H9 (cell line): ENCODE measurements around the gene SHPK. TPM values are rescaled to one million over a fixed set of nuclear protein-coding genes. Genes with fewer than 3 reads are reported as not detected.

ENCODE experiments used
- DNase-seq: peaks from one replicate; pipeline ENCODE4 v3.0.0-alpha.2; 2017
- H2AFZ ChIP-seq: one replicate; pipeline ENCODE4 v1.6.1; 2013; ENCODE audit warnings: mild to moderate bottlenecking, low read length, control low read depth, moderate library complexity
- H2AK5ac ChIP-seq: 2 replicates; pipeline ENCODE4 v1.6.1; 2013; ENCODE audit warnings: low read length, control low read depth, mixed read lengths; ENCODE audit not compliant: insufficient read length
- H2BK120ac ChIP-seq: one replicate; pipeline ENCODE4 v1.6.1; 2013; ENCODE audit warnings: low read depth, mild to moderate bottlenecking, low read length, control low read depth, inconsistent platforms; ENCODE audit not compliant: poor library complexity, severe bottlenecking
- H2BK12ac ChIP-seq: 2 replicates; pipeline ENCODE4 v1.6.1; 2013; ENCODE audit warnings: low read length, control low read depth, mixed read lengths, low read depth; ENCODE audit not compliant: insufficient read length
- H2BK15ac ChIP-seq: 2 replicates; pipeline ENCODE4 v1.6.1; 2013; ENCODE audit warnings: low read depth, low read length, control low read depth
- H2BK20ac ChIP-seq: one replicate; pipeline ENCODE4 v1.6.1; 2013; ENCODE audit warnings: low read depth, mild to moderate bottlenecking, low read length, control low read depth, inconsistent platforms; ENCODE audit not compliant: poor library complexity, severe bottlenecking
- H2BK5ac ChIP-seq: 2 replicates; pipeline ENCODE4 v1.6.1; 2013; ENCODE audit warnings: low read length, control low read depth, mixed read lengths; ENCODE audit not compliant: insufficient read length
- H3K14ac ChIP-seq: 2 replicates; pipeline ENCODE4 v1.6.1; 2013; ENCODE audit warnings: low read length, control low read depth; ENCODE audit not compliant: insufficient read depth
- H3K18ac ChIP-seq: 2 replicates; pipeline ENCODE4 v1.6.1; 2013; ENCODE audit warnings: low read depth, mild to moderate bottlenecking, mixed read lengths, low read length, control low read depth; ENCODE audit not compliant: insufficient read length
- H3K23ac ChIP-seq: 2 replicates; pipeline ENCODE4 v1.6.1; 2013; ENCODE audit warnings: low read length, control low read depth, mixed read lengths, low read depth; ENCODE audit not compliant: insufficient read length
- H3K23me2 ChIP-seq: 2 replicates; pipeline ENCODE4 v1.6.1; 2013; ENCODE audit warnings: low read depth, mild to moderate bottlenecking, mixed read lengths, low read length, control low read depth; ENCODE audit not compliant: insufficient read length, poor library complexity, severe bottlenecking
- H3K27ac ChIP-seq: 2 replicates; pipeline ENCODE4 v1.5.1; 2013; ENCODE audit warnings: low read length, control low read depth, mixed read lengths, low read depth; ENCODE audit not compliant: insufficient read length
- H3K27me3 ChIP-seq: 2 replicates; pipeline ENCODE4 v1.6.1; 2013; ENCODE audit warnings: low read length, control low read depth, inconsistent platforms; ENCODE audit not compliant: insufficient read depth
- H3K4ac ChIP-seq: 2 replicates; pipeline ENCODE4 v1.6.1; 2013; ENCODE audit warnings: low read depth, mild to moderate bottlenecking, control low read depth, inconsistent platforms, low read length, moderate library complexity
- H3K4me1 ChIP-seq: 2 replicates; pipeline ENCODE4 v1.6.1; 2013; ENCODE audit warnings: low read length, control low read depth, inconsistent platforms; ENCODE audit not compliant: insufficient read depth
- H3K4me2 ChIP-seq: 2 replicates; pipeline ENCODE4 v1.6.1; 2013; ENCODE audit warnings: low read length, control low read depth, mixed read lengths; ENCODE audit not compliant: insufficient read length, insufficient read depth
- H3K56ac ChIP-seq: 2 replicates; pipeline ENCODE4 v1.6.1; 2013; ENCODE audit warnings: low read depth, mild to moderate bottlenecking, mixed read lengths, low read length, control low read depth; ENCODE audit not compliant: insufficient read length
- H3K79me1 ChIP-seq: 2 replicates; pipeline ENCODE4 v1.6.1; 2013; ENCODE audit warnings: low read depth, mild to moderate bottlenecking, moderate library complexity, low read length, control low read depth, inconsistent platforms; ENCODE audit not compliant: insufficient read depth, poor library complexity, severe bottlenecking
- H3K79me2 ChIP-seq: 2 replicates; pipeline ENCODE4 v1.6.1; 2013; ENCODE audit warnings: low read length, control low read depth, inconsistent platforms; ENCODE audit not compliant: insufficient read depth
- H3K9ac ChIP-seq: 2 replicates; pipeline ENCODE4 v1.6.1; 2013; ENCODE audit warnings: low read length, control low read depth, mixed read lengths; ENCODE audit not compliant: insufficient read length; ENCODE audit errors: extremely low read depth
- H3K9me3 ChIP-seq: one replicate; pipeline ENCODE4 v1.6.1; 2013; ENCODE audit warnings: low read depth, low read length, inconsistent platforms; ENCODE audit not compliant: control insufficient read depth
- H3T11ph ChIP-seq: one replicate; pipeline ENCODE4 v1.6.1; 2013; ENCODE audit warnings: mild to moderate bottlenecking, low read length, control low read depth, inconsistent platforms
- H4K20me1 ChIP-seq: one replicate; pipeline ENCODE4 v1.6.1; 2013; ENCODE audit not compliant: control insufficient read depth, insufficient read length, insufficient read depth
- H4K5ac ChIP-seq: 2 replicates; pipeline ENCODE4 v1.6.1; 2013; ENCODE audit warnings: low read depth, mild to moderate bottlenecking, mixed read lengths, low read length, control low read depth; ENCODE audit not compliant: insufficient read length
- H4K8ac ChIP-seq: replicated peaks from 2 replicates; pipeline ENCODE4 v1.6.1; 2013; ENCODE audit warnings: low read length, control low read depth, mixed read lengths, low read depth; ENCODE audit not compliant: insufficient read length
- H4K91ac ChIP-seq: 2 replicates; pipeline ENCODE4 v1.6.1; 2013; ENCODE audit warnings: low read depth, mild to moderate bottlenecking, moderate library complexity, mixed read lengths, low read length, control low read depth; ENCODE audit not compliant: insufficient read length
- H3K27ac Mint-ChIP-seq, 3 experiments: 2 replicates in 2 of 3; 3 replicates in 1 of 3; pipeline ENCODE4 v1.8.0; 2020 to 2021; ENCODE audit warnings: mixed read lengths in 3 of 3, mild to moderate bottlenecking in 1 of 3, moderate library complexity in 1 of 3
- H3K27me3 Mint-ChIP-seq: 2 replicates; pipeline ENCODE4 v1.8.0; 2021; ENCODE audit warnings: low read depth, mild to moderate bottlenecking, moderate library complexity, mixed read lengths
- H3K36me3 Mint-ChIP-seq, 3 experiments: 2 replicates in 2 of 3; 3 replicates in 1 of 3; pipeline ENCODE4 v1.8.0; 2020 to 2021; ENCODE audit warnings: low read depth in 3 of 3, mixed read lengths in 3 of 3; ENCODE audit not compliant: insufficient read depth in 1 of 3
- H3K4me1 Mint-ChIP-seq, 2 experiments: 2 replicates each; pipeline ENCODE4 v1.8.0; 2020; ENCODE audit warnings: mixed read lengths in 2 of 2
- H3K4me3 Mint-ChIP-seq, 2 experiments: 2 replicates in 1 of 2; 3 replicates in 1 of 2; pipeline ENCODE4 v1.8.0; 2020 to 2021; ENCODE audit warnings: mild to moderate bottlenecking in 2 of 2, mixed read lengths in 2 of 2, moderate library complexity in 1 of 2
- H3K9me3 Mint-ChIP-seq, 2 experiments: 2 replicates in 1 of 2; 3 replicates in 1 of 2; pipeline ENCODE4 v1.8.0; 2020; ENCODE audit warnings: mild to moderate bottlenecking in 2 of 2, mixed read lengths in 2 of 2, moderate library complexity in 1 of 2
- WGBS: extraction: QIAGEN DNeasy Blood & Tissue Kit; methylation state at CpG from one replicate; pipeline ENCODE4 v1.1.7; 2013; ENCODE audit warnings: missing lambda C conversion rate, low lambda C conversion rate, mixed read lengths; ENCODE audit not compliant: insufficient read length; ENCODE audit errors: extremely low coverage; 5-methylcytosine and 5-hydroxymethylcytosine counted together
- total RNA-seq: library from RNA; stranded (reverse); gene quantifications from 2 replicates; pipeline ENCODE4 v1.2.1, GENCODE V29; 2021
- TF ChIP-seq, protein P1 (sequence below): fragments of 200-600 bp; sonication (generic); conservative IDR thresholded peaks from 3 replicates; pipeline ENCODE4 v1.8.0; 2021; ENCODE audit warnings: antibody characterized with exemption, mild to moderate bottlenecking

Gene SHPK
- total RNA-seq, 1 experiment from 2014 or later, result 27.0 TPM

- no peak overlapping the region for H3K9ac ChIP-seq
- no peak overlapping the region for H2BK12ac ChIP-seq
- H2BK20ac ChIP-seq, result no peak overlapping the region
- H2BK15ac ChIP-seq, result no peak overlapping the region
- no peak overlapping the region for H2AFZ ChIP-seq
- peaks cover 4 to 14% (median 9%) of the 10 kb centered on the region in 3 experiments for H3K36me3 Mint-ChIP-seq
- no peaks in the 10 kb centered on the region for H3K23me2 ChIP-seq
- no peak overlapping the region for H2BK5ac ChIP-seq
- H3K79me1 ChIP-seq, result no peaks in the 10 kb centered on the region
- H3K9me3 ChIP-seq, result no peaks in the 10 kb centered on the region
- H3K14ac ChIP-seq, result no peak overlapping the region
- H3K23ac ChIP-seq, result no peak overlapping the region
- no peaks in the 10 kb centered on the region for H3K27me3 Mint-ChIP-seq
- H3K9me3 Mint-ChIP-seq, result no peaks in the 10 kb centered on the region
- no peaks in the 10 kb centered on the region for H3K4me1 ChIP-seq
- WGBS, result no CpG with 5 or more reads among the region's 15 CpGs
- TF ChIP-seq, protein P1, sequence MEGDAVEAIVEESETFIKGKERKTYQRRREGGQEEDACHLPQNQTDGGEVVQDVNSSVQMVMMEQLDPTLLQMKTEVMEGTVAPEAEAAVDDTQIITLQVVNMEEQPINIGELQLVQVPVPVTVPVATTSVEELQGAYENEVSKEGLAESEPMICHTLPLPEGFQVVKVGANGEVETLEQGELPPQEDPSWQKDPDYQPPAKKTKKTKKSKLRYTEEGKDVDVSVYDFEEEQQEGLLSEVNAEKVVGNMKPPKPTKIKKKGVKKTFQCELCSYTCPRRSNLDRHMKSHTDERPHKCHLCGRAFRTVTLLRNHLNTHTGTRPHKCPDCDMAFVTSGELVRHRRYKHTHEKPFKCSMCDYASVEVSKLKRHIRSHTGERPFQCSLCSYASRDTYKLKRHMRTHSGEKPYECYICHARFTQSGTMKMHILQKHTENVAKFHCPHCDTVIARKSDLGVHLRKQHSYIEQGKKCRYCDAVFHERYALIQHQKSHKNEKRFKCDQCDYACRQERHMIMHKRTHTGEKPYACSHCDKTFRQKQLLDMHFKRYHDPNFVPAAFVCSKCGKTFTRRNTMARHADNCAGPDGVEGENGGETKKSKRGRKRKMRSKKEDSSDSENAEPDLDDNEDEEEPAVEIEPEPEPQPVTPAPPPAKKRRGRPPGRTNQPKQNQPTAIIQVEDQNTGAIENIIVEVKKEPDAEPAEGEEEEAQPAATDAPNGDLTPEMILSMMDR, result no peak
- no peaks in the 10 kb centered on the region for H3K79me2 ChIP-seq
- no peak overlapping the region for H4K91ac ChIP-seq
- peaks cover 2% of the 10 kb centered on the region in 2 experiments; a peak in 3 of 4 replicates for H3K4me1 Mint-ChIP-seq
- H3K27ac ChIP-seq, result no peak overlapping the region
- DNase-seq, result no peak
- H4K20me1 ChIP-seq, result no peaks in the 10 kb centered on the region
- no peak overlapping the region for H2BK120ac ChIP-seq
- no peak overlapping the region for H4K8ac ChIP-seq
- H4K5ac ChIP-seq, result no peak overlapping the region
- H3K27ac Mint-ChIP-seq, result no peak overlapping the region; a peak in 1 of 7 replicates
- no peak overlapping the region for H3K56ac ChIP-seq
- no peaks in the 10 kb centered on the region for H3K27me3 ChIP-seq
- H3K4ac ChIP-seq, result no peak overlapping the region
- no peak overlapping the region for H3K4me3 Mint-ChIP-seq
- H2AK5ac ChIP-seq, result no peak overlapping the region
- H3K4me2 ChIP-seq, result no peak overlapping the region
- H3K18ac ChIP-seq, result no peak overlapping the region
- H3T11ph ChIP-seq, result no peak overlapping the region
These were observed 41.1 kb downstream of the SHPK start for GRCh38 chr17:3594976-3595375.
